Activated naive CD8-positive, alpha-beta T cell treated with anti-CD3 and anti-CD28 coated beads, Interleukin-2, amount 10 ng/mL, durations not matched to agents 7 days and 5 days (primary cell): ENCODE results near the gene IDH1. TPM values are rescaled to one million over a fixed set of nuclear protein-coding genes. Genes with fewer than 3 reads are reported as not detected.
"Not testable (repeated sequence)": the region's sequence is repeated elsewhere in the genome, so short reads cannot be mapped to it uniquely, and the experiment has no call there.

Experiments used
- ATAC-seq: fragments of 150-1000 bp; cut with Tn5 transposase; one replicate; pipeline ENCODE4 v1.10.0; 2021; ENCODE audit warnings: low read depth, moderate library complexity
- POLR2A ChIA-PET: fragments of 350-600 bp; sonication (Branson Sonifier 250); formaldehyde crosslinking; loops from one replicate; lab custom pipeline; 2021; ENCODE audit warnings: antibody characterized with exemption; lab: Charles Lee
- DNase-seq: peaks from one replicate; pipeline ENCODE4 v3.0.0; 2021
- H3K27ac Mint-ChIP-seq: one replicate; pipeline ENCODE4 v1.8.0; 2022; ENCODE audit warnings: mild to moderate bottlenecking, mixed read lengths
- H3K27me3 Mint-ChIP-seq: one replicate; pipeline ENCODE4 v1.8.0; 2022; ENCODE audit warnings: mild to moderate bottlenecking, moderate library complexity, mixed read lengths
- H3K36me3 Mint-ChIP-seq: one replicate; pipeline ENCODE4 v1.8.0; 2021; ENCODE audit warnings: mild to moderate bottlenecking, mixed read lengths
- H3K4me1 Mint-ChIP-seq: one replicate; pipeline ENCODE4 v1.8.0; 2021; ENCODE audit warnings: mixed read lengths
- H3K4me3 Mint-ChIP-seq: one replicate; pipeline ENCODE4 v1.8.0; 2022; ENCODE audit warnings: mild to moderate bottlenecking, moderate library complexity, mixed read lengths
- H3K9me3 Mint-ChIP-seq: one replicate; pipeline ENCODE4 v1.8.0; 2021; ENCODE audit warnings: mixed read lengths
- total RNA-seq, 2 experiments: library from RNA; stranded (reverse); gene quantifications; one replicate each; pipeline ENCODE4 v1.2.3, GENCODE V29; 2021

Gene IDH1
- total RNA-seq, 2 experiments from 2014 or later, result 29.5 to 30.0 TPM

DNA sequence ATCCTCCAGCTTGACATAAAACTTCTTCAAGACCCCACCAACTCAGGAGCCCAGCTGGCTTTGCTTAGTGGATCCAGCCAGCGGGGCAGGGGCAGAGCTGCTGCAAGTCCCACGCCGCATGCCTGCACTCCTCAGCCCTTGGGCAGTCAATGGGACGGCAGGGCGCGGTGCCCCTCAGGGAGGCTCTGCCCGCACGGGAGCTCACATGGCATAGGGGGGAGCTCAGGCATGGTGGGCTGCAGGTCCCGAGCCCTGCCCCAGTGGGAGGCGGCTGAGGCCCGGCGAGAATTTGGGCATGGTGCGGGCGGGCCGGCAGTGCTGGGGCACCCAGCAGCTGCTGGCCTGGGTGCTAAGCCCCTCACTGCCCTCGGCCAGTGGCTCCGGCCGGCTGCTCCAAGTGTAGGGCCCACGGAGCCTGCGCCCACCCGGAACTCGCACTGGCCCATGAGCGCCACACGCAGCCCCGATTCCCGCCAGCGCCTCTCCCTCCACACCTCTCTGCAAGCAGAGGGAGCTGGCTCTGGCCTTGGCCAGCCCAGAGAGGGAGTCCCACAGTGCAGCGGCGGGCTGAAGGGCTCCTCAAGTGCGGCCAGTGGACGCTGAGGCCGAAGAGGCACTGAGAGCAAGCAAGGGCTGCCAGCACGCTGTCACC lies 27.2 kb downstream of the IDH1 start:
- H3K36me3 Mint-ChIP-seq, result peaks cover 3% of the 10 kb centered on the region
- POLR2A ChIA-PET, result no interaction called here

DNA sequence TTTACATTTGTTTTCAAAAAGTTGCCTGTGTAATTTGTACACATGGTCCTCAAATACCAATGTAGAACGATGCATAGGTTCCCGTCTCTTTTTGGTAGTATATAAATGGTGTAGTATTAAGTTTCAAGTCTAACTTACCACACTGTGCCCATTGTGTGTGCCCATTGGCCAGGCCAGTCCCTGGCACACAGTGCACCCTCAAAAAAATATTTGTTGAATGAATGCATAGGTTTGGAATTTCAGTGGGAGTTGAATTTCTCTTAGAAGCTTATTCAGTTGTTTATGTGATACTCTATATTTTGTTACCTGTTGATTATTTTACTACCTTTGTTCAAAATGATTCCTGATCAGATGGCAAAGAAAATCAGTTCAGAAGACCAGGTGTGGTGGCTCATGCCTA lies 30.1 kb downstream of the IDH1 start:
- POLR2A ChIA-PET, result no interaction called here

More for the DNA sequence above, 27.2 kb downstream of the IDH1 start:
- DNase-seq, result no peak
- no peak overlapping the region for H3K4me3 Mint-ChIP-seq
- H3K4me1 Mint-ChIP-seq, result no peaks in the 10 kb centered on the region
- H3K27me3 Mint-ChIP-seq, result no peaks in the 10 kb centered on the region
- ATAC-seq, result no peak
- H3K9me3 Mint-ChIP-seq, result peaks cover 7% of the 10 kb centered on the region
- H3K27ac Mint-ChIP-seq, result no peak overlapping the region

DNA sequence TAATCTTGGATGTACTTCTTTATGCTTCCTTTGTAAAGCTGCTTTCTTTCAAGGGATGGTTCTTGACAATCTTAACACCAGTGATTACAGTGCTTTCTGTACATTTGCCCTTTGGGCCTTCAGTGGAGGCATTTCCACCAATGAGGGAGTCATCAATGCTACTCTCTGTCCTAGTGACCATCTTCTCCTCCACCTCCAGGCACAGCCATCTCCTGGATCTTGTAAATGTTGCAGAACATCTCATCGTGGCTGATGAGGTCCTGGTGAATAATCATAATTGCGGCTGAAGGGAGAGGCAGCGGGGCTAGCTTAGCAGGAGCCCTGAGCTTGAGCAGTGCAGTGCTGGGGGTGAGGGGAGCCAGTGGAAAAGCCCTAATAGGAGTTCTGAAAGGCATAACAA lies 32.5 kb downstream of the IDH1 start:
- H3K4me1 Mint-ChIP-seq, result no peaks in the 10 kb centered on the region
- no peaks in the 10 kb centered on the region for H3K36me3 Mint-ChIP-seq
- H3K27ac Mint-ChIP-seq, result no peak overlapping the region

More for the DNA sequence above, 30.1 kb downstream of the IDH1 start:
- no peaks in the 10 kb centered on the region for H3K36me3 Mint-ChIP-seq
- no peak overlapping the region for H3K4me3 Mint-ChIP-seq
- no peak overlapping the region for H3K27ac Mint-ChIP-seq
- DNase-seq, result no peak
- no peaks in the 10 kb centered on the region for H3K4me1 Mint-ChIP-seq
- no peak for ATAC-seq
- H3K27me3 Mint-ChIP-seq, result no peaks in the 10 kb centered on the region
- peaks cover 5% of the 10 kb centered on the region for H3K9me3 Mint-ChIP-seq

DNA sequence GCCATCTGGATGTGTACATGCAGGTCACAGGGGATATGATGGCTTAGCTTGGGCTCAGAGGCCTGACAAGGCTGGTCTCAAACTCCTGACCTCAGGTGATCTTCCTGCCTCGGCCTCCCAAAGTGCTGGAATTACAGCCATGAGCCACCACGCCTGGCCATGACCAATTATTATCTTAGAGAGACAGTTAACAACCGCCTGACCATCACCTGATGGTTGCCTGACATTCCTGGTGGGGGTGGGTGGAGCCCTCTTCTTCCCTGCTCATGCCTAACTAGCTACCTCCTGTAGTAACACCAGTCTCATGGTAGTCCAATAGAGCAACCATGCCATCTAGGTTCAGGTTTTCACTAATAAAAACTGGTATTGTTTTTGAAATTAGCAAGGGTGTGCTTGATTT lies 33.0 kb downstream of the IDH1 start:
- H3K27ac Mint-ChIP-seq, DNase-seq, H3K9me3 Mint-ChIP-seq, H3K27me3 Mint-ChIP-seq, H3K4me3 Mint-ChIP-seq, ATAC-seq, POLR2A ChIA-PET, H3K36me3 Mint-ChIP-seq, H3K4me1 Mint-ChIP-seq: not testable (repeated sequence)

More for the DNA sequence above, 32.5 kb downstream of the IDH1 start:
- H3K9me3 Mint-ChIP-seq, result peaks cover 6% of the 10 kb centered on the region
- H3K27me3 Mint-ChIP-seq, result no peaks in the 10 kb centered on the region
- POLR2A ChIA-PET, result interaction anchor here (0.5 kb wide), 1 partner anchor 693 kb away, joined by 3 read pairs; the partner anchor contains the start of gene CREB1
- H3K4me3 Mint-ChIP-seq, result no peak overlapping the region
- DNase-seq (no peak), ATAC-seq (no peak)

DNA sequence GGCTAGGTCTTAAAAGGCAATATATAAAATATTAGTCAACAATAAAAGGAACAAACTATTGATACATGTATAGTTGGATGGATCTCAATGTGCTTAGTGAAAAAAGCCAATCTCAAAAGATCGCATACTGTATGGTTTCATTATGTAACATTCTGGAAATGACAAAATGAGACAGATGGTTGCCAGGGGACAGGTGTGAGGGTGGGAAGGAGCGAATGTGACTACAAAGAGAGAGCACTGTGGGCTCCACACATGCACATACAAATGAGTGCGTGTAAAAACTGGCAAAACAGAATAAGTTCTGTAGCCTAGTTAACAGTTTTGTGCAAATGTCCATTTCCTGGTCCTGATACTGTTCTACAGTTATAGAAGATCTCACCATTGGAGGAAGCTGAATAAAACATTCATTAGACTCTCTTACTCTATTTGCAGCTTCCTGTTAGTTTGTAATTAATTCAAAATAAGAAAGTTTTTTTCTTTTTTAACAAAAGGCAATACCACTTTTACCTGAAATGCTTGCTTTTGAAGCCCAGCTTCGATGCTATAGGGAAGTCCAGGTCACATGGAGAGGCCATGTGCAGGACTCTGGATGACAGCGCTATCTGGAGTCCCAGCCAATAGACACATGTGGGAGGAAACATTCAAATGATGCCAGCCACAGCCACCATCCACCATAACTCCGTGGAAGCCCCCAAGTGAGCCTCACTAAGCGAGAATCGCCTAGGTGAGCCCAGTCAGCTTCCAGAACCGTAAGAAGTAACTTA lies 44.0 kb downstream of the IDH1 start:
- H3K27ac Mint-ChIP-seq, result no peak overlapping the region
- H3K4me1 Mint-ChIP-seq, result no peaks in the 10 kb centered on the region
- peaks cover 2% of the 10 kb centered on the region for H3K27me3 Mint-ChIP-seq
- POLR2A ChIA-PET, result no interaction called here
- H3K36me3 Mint-ChIP-seq, result no peaks in the 10 kb centered on the region
- no peak for DNase-seq
- no peak for ATAC-seq
- no peak overlapping the region for H3K4me3 Mint-ChIP-seq
- no peaks in the 10 kb centered on the region for H3K9me3 Mint-ChIP-seq

DNA sequence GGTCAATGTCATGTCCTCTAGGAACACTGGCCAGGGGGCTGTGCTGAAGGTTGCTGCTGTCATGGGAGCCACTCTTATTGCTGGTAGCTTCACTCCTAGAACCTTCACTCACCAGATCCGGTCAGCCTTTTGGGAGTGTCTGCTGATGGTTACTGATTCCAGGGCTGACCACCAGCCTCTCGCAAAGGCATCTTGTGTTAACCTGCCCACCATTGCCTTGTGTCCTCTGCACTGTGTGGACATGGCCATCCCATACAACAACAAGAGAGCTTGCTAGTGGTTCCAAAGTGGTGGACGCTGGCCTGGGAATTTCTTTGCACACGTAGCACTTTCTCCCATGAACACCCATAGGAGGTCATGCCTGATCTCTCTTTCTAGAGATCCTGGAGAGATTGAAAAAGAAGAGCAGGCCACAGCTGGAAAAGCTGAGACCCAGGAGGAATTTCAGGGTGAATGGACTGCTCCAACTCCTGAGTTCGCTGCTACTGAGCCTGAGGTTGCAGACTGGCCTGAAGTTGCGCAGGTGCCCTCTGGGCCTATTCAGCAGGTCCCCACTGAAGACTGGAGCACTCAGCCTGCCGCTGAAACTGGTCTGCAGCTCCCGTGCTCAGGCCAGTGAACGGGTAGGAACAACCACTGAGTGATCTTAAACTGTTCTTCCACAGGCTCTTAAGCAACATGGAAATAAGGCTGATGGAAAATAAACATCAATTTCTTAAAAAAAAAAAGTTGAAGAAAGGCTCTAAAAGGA lies 46.4 kb downstream of the IDH1 start:
- Mint-ChIP-seq H3K9me3 (no peaks in the 10 kb centered on the region), H3K36me3 (no peaks in the 10 kb centered on the region), H3K4me1 (peaks cover 2% of the 10 kb centered on the region), H3K27ac (no peak overlapping the region), H3K4me3 (no peak overlapping the region), H3K27me3 (peaks cover under 1% of the 10 kb centered on the region)
- DNase-seq (no peak), ATAC-seq (no peak)
- POLR2A ChIA-PET, result interaction anchor here (0.6 kb wide), 1 partner anchor 21 kb away, joined by 3 read pairs; no protein-coding TSS in a partner anchor

DNA sequence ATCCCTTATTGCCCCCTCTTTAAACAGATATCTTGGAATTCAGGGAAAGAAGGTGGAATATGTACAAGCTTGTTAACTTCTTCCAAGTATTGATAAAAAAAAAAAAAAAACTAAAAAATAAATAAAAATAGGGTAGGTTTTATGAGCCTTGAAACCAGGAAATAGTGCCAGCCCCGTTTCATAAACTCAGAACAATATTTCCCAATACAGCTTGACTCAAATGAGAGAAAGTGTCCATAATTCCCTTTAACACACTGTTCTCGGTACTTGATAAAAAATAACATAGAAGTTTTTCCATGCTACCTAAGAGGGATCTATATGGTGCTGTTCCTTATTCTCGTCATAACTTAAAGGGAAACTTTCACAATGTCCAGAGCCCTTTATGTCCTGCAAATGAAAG lies 47.1 kb downstream of the IDH1 start:
- peaks cover 2% of the 10 kb centered on the region for H3K4me1 Mint-ChIP-seq
- no peaks in the 10 kb centered on the region for H3K9me3 Mint-ChIP-seq
- ATAC-seq (no peak), DNase-seq (no peak)
- H3K27me3 Mint-ChIP-seq, result peaks cover 3% of the 10 kb centered on the region
- no peaks in the 10 kb centered on the region for H3K36me3 Mint-ChIP-seq
- POLR2A ChIA-PET, result no interaction called here
- no peak overlapping the region for H3K4me3 Mint-ChIP-seq
- no peak overlapping the region for H3K27ac Mint-ChIP-seq

DNA sequence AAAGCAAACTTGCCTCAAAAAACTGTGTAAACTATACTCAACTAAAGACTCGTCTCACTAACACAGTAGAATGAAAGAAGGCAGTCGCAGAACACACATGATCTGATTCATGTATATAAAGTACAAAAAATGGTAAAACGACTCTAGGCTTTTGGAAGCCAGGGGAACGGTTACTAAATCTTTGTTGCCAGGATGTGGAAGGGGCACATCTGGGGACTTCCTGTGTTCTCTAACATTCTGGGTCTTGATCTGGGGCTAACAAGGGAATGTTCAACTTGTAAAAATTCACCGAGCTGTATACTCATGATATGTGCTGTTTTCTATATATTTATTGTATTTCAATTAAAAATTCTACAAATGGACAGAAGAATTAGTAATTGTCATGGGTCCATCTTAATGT lies 50.7 kb downstream of the IDH1 start:
- Mint-ChIP-seq H3K27ac (no peak overlapping the region), H3K36me3 (no peaks in the 10 kb centered on the region), H3K4me3 (no peak overlapping the region), H3K9me3 (no peaks in the 10 kb centered on the region), H3K27me3 (peaks cover 5% of the 10 kb centered on the region), H3K4me1 (peaks cover 2% of the 10 kb centered on the region)
- ATAC-seq (no peak), DNase-seq (no peak)
- POLR2A ChIA-PET, result no interaction called here

DNA sequence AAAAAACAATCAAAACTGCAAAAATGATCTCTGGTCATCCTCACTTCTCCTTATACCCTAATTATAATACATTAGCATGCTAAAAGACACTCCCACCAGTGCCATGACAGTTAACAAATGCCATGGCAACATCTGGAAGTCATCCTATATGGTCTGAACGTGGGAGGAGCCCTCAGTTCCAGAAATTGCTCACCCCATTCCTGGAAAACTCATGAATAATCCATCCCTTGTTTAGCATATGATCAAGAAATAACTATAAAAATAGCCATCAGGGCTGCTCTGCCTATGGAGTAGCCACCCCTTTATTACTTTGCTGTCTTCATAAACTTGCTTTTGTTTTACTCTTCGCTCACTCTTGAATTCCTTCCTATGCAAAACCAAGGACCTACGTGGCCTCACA lies 59.3 kb downstream of the IDH1 start:
- POLR2A ChIA-PET, result no interaction called here
- H3K27me3 Mint-ChIP-seq, result peaks cover 9% of the 10 kb centered on the region
- H3K4me1 Mint-ChIP-seq, result no peaks in the 10 kb centered on the region
- no peak overlapping the region for H3K4me3 Mint-ChIP-seq
- H3K27ac Mint-ChIP-seq, result no peak overlapping the region
- H3K36me3 Mint-ChIP-seq, result no peaks in the 10 kb centered on the region
- no peak for DNase-seq
- H3K9me3 Mint-ChIP-seq, result no peaks in the 10 kb centered on the region
- no peak for ATAC-seq

DNA sequence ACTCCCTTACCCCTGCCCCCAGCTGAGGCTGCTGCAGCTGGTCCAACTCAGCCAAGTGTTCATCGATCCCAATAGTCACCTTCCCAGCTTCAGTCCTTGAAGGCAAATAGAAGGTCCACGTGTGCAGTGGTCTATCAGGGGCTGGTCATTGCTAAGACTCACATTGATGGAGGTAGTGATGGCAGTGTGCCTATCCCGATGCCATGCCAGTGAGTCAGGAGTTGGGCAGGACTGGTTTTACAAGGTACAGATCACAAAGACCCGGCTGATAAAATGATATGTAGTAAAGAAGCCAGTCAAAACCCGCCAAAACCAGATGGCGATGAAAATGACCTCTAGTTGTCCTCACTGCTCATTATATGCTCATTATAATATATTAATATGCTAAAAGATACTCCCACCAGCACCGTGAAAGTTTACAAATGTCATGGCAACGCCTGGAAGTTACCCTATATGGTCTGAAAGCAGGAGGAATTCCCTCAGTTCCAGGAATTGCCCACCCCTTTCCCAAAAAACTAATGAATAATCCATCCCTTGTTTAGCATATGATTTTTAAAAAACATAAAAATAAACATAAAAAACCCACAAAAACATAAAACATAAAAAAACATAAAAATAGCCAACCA lies 62.1 kb downstream of the IDH1 start:
- no peak for DNase-seq
- no peaks in the 10 kb centered on the region for H3K4me1 Mint-ChIP-seq
- H3K9me3 Mint-ChIP-seq, result no peaks in the 10 kb centered on the region
- peaks cover 3% of the 10 kb centered on the region for H3K27me3 Mint-ChIP-seq
- no peak for ATAC-seq
- H3K27ac Mint-ChIP-seq, result no peak overlapping the region
- POLR2A ChIA-PET, result no interaction called here
- no peak overlapping the region for H3K4me3 Mint-ChIP-seq
- H3K36me3 Mint-ChIP-seq, result no peaks in the 10 kb centered on the region

DNA sequence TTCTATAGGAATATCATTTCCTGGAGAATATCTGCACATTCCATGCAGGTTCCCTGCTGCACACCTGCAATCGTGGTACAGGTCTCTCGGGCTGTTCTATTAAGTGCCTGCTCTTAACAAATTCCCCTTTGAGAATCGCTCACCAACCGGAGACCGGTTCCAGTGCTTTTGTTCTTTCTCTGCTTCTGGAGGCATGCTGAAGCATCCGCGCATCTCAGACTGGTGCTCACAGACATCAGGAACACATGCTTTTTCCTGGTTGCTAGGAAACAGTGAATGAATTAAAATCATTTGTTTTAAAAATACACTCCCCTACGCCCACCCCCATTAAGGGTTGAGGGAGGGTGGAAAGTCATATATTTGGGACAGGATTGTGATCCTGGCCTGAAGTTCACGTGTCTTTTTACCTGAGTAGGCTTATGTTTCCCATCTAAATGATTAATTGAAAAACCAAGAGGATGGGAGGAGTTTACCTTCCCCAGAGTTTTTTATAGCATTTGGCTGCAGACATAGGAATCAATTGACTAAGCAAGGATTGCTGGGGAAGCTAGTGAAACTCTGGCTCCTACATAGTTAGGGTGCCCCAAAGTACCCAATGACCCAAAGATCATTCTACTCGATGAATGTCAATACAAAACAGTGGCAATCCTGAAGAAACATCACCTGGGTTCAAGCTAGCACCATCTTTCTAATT lies 64.9 kb downstream of the IDH1 start, which contains the start of gene C2orf80:
Gene C2orf80, minus strand, starts transcription at position 221 of the 694 bp plus-strand sequence. CDS start 3,044 bp downstream, outside the sequence.
- no peak within 1 kb of the TSS for H3K27ac Mint-ChIP-seq
- H3K9me3 Mint-ChIP-seq, result no peaks in the 10 kb centered on the region
- POLR2A ChIA-PET, result no interaction called here
- peaks cover 5% of the 10 kb centered on the region for H3K4me1 Mint-ChIP-seq
- peaks cover 10% of the 10 kb centered on the region for H3K27me3 Mint-ChIP-seq
- DNase-seq, result no peak
- no peaks in the 10 kb centered on the region for H3K36me3 Mint-ChIP-seq
- ATAC-seq, result no peak
- no peak within 1 kb of the TSS for H3K4me3 Mint-ChIP-seq

DNA sequence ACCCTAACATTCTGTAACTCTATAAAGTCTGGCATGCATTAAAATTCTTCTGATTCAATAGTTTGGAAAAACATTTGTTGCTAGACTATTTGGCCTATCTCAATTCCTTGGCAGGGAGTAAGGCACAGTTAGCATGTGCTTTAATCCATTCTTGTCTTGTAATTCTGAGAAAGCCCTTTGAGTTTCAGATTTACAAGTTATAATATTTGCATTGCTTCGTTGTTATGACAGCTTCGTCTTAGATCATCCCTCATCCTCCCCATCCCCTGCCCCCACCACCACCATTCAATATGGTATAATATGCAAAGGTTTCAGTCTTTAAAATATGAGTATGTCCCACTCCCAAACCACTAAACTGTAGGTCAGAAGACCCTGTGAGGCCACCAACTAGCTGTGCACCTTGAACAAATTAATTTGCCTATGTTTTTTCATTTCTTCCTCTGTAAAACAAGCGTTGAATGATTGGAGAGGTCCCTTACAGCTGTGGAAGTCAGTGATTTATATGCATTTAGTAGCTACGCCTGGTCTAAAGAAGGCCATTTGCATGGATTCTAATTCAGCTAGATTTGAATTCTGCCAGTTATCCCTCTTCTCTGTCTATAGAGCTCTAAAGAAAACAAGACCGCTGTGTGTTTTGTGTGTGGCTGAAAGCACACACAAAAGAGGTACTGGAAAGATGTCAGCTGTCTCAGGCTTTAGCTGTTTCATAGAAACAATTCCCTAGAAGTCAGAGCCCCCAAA lies 65.6 kb downstream of the IDH1 start:
- ATAC-seq (no peak), DNase-seq (no peak)
- Mint-ChIP-seq H3K36me3 (no peaks in the 10 kb centered on the region), H3K4me1 (peaks cover 5% of the 10 kb centered on the region), H3K27me3 (peaks cover 16% of the 10 kb centered on the region), H3K4me3 (no peak overlapping the region), H3K9me3 (no peaks in the 10 kb centered on the region), H3K27ac (no peak overlapping the region)
- POLR2A ChIA-PET, result no interaction called here
